Measurements from ENCODE around the gene ANKRD34A.
"Not testable (repeated sequence)": the region's sequence is repeated elsewhere in the genome, so short reads cannot be mapped to it uniquely, and the experiment has no call there.

Gene ANKRD34A

DNA sequence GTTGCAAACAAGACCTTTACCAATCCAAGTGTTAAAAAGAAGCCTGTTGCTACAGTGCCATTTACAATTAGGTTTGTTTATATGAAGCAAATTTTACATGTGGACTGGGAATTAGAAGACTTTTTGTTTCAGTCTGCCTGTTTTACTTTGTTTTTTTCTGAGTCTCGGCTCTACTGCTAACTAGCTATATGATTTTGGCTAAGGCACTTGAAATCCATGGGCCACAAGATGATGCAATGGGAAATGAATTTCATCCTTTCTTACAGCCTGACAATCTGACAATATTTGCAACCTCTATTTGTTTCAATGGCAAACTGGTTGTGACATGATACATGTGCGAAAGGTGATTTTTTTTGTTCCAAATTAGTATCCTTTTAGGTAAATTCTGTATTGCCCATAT is 42.1 kb downstream of the ANKRD34A start:
- H4K91ac ChIP-seq (ENCODE audit: low read depth, low read length, poor library complexity), result no peak overlapping the region
- peaks cover 5% of the 10 kb centered on the region for H3K79me1 ChIP-seq (ENCODE audit: low read depth, low read length)
- no CpG with 5 or more reads among the region's 2 CpGs for WGBS, 2 donors (ENCODE audit: extremely low coverage in 2 of 2, insufficient read length in 2 of 2, insufficient replicate concordance in 1 of 2)
- H3K36me3 ChIP-seq (replicated peaks in 1 of 2; ENCODE audit: control insufficient read depth in 2 of 2, insufficient read depth in 2 of 2, low read length in 2 of 2), result peaks cover 7 to 48% of the 10 kb centered on the region in 2 donors
- no peak overlapping the region for H2BK12ac ChIP-seq (ENCODE audit: low read length)
- H2AK5ac ChIP-seq (ENCODE audit: low read depth, low read length), result no peak overlapping the region
- no peak overlapping the region for H3K23ac ChIP-seq (ENCODE audit: low read depth, low read length, poor library complexity)
- H3K9ac ChIP-seq (ENCODE audit: low read depth, low read length, poor library complexity), result no peak overlapping the region
- H3K9me3 ChIP-seq (replicated peaks in 1 of 2; ENCODE audit: control insufficient read depth in 2 of 2, insufficient read depth in 1 of 2, low read depth in 1 of 2, low read length in 2 of 2), result no peaks in the 10 kb centered on the region
- no peaks in the 10 kb centered on the region for H3K27me3 ChIP-seq (ENCODE audit: control insufficient read depth in 3 of 3, insufficient read depth in 3 of 3, low read depth in 1 of 3, low read length in 3 of 3)
- no peak overlapping the region for H3K27ac ChIP-seq (replicated peaks; ENCODE audit: low read length)
- no peak overlapping the region for H3K4me2 ChIP-seq (ENCODE audit: insufficient read depth, low read length, poor library complexity, severe bottlenecking)
- no peak overlapping the region for H2AFZ ChIP-seq (ENCODE audit: low read length)
- H2BK120ac ChIP-seq (ENCODE audit: low read depth, low read length), result no peak overlapping the region
- H3K14ac ChIP-seq (ENCODE audit: low read length), result no peak overlapping the region
- H4K8ac ChIP-seq (ENCODE audit: low read depth, low read length), result no peak overlapping the region
- peaks cover 7 to 12% of the 10 kb centered on the region in 2 donors for H3K4me1 ChIP-seq (ENCODE audit: control insufficient read depth in 2 of 2, insufficient read depth in 1 of 2, low read depth in 1 of 2, low read length in 2 of 2)
- no peak overlapping the region for H3K4ac ChIP-seq (ENCODE audit: low read length)
- H2BK15ac ChIP-seq (ENCODE audit: low read length), result no peak overlapping the region
- H2BK5ac ChIP-seq (ENCODE audit: low read length), result no peak overlapping the region
- no peak for DNase-seq (ENCODE audit: low spot score)
- H3K4me3 ChIP-seq (ENCODE audit: low read length in 2 of 2), result no peak overlapping the region
- H3K18ac ChIP-seq (ENCODE audit: low read length), result no peak overlapping the region

DNA sequence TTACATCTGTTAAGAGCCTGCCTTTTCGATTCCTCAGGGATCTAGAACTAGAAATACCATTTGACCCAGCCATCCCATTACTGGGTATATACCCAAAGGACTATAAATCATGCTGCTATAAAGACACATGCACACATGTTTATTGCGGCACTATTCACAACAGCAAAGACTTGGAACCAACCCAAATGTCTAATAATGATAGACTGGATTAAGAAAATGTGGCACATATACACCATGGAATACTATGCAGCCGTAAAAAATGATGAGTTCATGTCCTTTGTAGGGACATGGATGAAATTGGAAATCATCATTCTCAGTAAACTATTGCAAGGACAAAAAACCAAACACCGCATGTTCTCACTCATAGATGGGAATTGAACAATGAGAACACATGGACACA is 44.1 kb downstream of the ANKRD34A start:
- H4K8ac ChIP-seq (ENCODE audit: low read depth, low read length); H3K18ac ChIP-seq (ENCODE audit: low read length); H3K9ac ChIP-seq (ENCODE audit: low read depth, low read length, poor library complexity); H3K14ac ChIP-seq (ENCODE audit: low read length); H2BK15ac ChIP-seq (ENCODE audit: low read length); H2AFZ ChIP-seq (ENCODE audit: low read length); H3K4me3 ChIP-seq (ENCODE audit: low read length in 2 of 2); H3K23ac ChIP-seq (ENCODE audit: low read depth, low read length, poor library complexity); H3K79me1 ChIP-seq (ENCODE audit: low read depth, low read length); H3K4ac ChIP-seq (ENCODE audit: low read length); H3K9me3 ChIP-seq (replicated peaks in 1 of 2; ENCODE audit: control insufficient read depth in 2 of 2, insufficient read depth in 1 of 2, low read depth in 1 of 2, low read length in 2 of 2); DNase-seq (ENCODE audit: low spot score); H3K27ac ChIP-seq (replicated peaks; ENCODE audit: low read length); H3K27me3 ChIP-seq (ENCODE audit: control insufficient read depth in 3 of 3, insufficient read depth in 3 of 3, low read depth in 1 of 3, low read length in 3 of 3); H2BK120ac ChIP-seq (ENCODE audit: low read depth, low read length); H2BK12ac ChIP-seq (ENCODE audit: low read length); H2BK5ac ChIP-seq (ENCODE audit: low read length); H4K91ac ChIP-seq (ENCODE audit: low read depth, low read length, poor library complexity); H2AK5ac ChIP-seq (ENCODE audit: low read depth, low read length); H3K4me2 ChIP-seq (ENCODE audit: insufficient read depth, low read length, poor library complexity, severe bottlenecking): not testable (repeated sequence)
- no CpG with 5 or more reads among the region's 4 CpGs for WGBS, 2 donors (ENCODE audit: extremely low coverage in 2 of 2, insufficient read length in 2 of 2, insufficient replicate concordance in 1 of 2)
- peaks cover 2 to 11% of the 10 kb centered on the region in 2 donors for H3K4me1 ChIP-seq (ENCODE audit: control insufficient read depth in 2 of 2, insufficient read depth in 1 of 2, low read depth in 1 of 2, low read length in 2 of 2)
- peaks cover 0 to 49% of the 10 kb centered on the region in 2 donors for H3K36me3 ChIP-seq (replicated peaks in 1 of 2; ENCODE audit: control insufficient read depth in 2 of 2, insufficient read depth in 2 of 2, low read length in 2 of 2)

DNA sequence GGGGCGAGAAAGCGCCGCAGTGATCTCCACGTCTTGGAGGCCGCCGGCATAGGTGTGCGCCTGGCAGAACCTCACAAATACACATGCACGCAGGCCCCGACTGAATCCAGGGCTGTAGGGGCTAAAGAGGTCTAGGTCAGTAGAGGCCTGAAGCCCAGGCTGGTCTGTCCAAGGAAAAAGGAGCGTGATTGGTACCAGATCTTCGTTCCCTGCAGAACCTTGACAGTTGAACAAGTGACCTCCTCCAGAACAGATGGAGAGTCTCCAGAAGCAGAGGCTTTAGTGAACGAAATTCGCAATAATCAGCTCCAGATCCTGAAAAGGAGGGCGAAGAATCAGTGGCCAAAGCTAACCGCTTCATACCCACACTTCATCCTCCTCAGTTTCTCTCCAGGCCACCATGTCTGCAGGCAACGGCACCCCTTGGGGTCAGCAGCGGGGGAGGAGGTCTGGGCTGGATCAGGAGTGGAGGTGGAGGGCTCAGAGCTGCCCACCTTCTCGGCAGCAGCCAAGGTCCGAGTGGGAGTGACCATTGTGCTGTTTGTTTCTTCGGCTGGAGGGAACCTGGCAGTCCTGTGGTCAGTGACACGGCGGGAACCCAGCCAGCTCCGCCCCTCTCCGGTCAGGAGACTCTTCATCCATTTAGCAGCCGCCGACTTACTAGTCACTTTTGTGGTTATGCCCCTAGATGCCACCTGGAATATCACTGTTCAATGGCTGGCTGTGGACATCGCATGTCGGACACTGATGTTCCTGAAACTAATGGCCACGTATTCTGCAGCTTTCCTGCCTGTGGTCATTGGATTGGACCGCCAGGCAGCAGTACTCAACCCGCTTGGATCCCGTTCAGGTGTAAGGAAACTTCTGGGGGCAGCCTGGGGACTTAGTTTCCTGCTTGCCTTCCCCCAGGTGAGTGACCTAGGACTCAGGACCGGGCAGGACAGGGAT is 45.1 kb downstream of the ANKRD34A start:
- Histone ChIP-seq H3K4ac (ENCODE audit: low read length) (no peak overlapping the region), H3K18ac (ENCODE audit: low read length) (peak overlapping the region; percentile 79), H3K14ac (ENCODE audit: low read length) (no peak overlapping the region), H3K27ac (replicated peaks; ENCODE audit: low read length) (no peak overlapping the region), H2AFZ (ENCODE audit: low read length) (peak overlapping the region; percentile 91), H3K4me1 (ENCODE audit: control insufficient read depth in 2 of 2, insufficient read depth in 1 of 2, low read depth in 1 of 2, low read length in 2 of 2) (peaks cover 2 to 11% of the 10 kb centered on the region in 2 donors), H2BK15ac (ENCODE audit: low read length) (no peak overlapping the region), H3K36me3 (replicated peaks in 1 of 2; ENCODE audit: control insufficient read depth in 2 of 2, insufficient read depth in 2 of 2, low read length in 2 of 2) (peaks cover 0 to 54% of the 10 kb centered on the region in 2 donors), H4K8ac (ENCODE audit: low read depth, low read length) (no peak overlapping the region), H3K23ac (ENCODE audit: low read depth, low read length, poor library complexity) (no peak overlapping the region), H3K4me3 (ENCODE audit: low read length in 2 of 2) (peak overlapping the region; percentile 68 to 91), H4K91ac (ENCODE audit: low read depth, low read length, poor library complexity) (no peak overlapping the region), H3K4me2 (ENCODE audit: insufficient read depth, low read length, poor library complexity, severe bottlenecking) (peak overlapping the region; percentile 89), H2BK120ac (ENCODE audit: low read depth, low read length) (no peak overlapping the region), H2BK12ac (ENCODE audit: low read length) (no peak overlapping the region), H3K79me1 (ENCODE audit: low read depth, low read length) (no peaks in the 10 kb centered on the region), H3K9ac (ENCODE audit: low read depth, low read length, poor library complexity) (peak overlapping the region; percentile 73), H2AK5ac (ENCODE audit: low read depth, low read length) (no peak overlapping the region), H3K27me3 (ENCODE audit: control insufficient read depth in 3 of 3, insufficient read depth in 3 of 3, low read depth in 1 of 3, low read length in 3 of 3) (no peaks in the 10 kb centered on the region), H2BK5ac (ENCODE audit: low read length) (peak overlapping the region; percentile 29), H3K9me3 (replicated peaks in 1 of 2; ENCODE audit: control insufficient read depth in 2 of 2, insufficient read depth in 1 of 2, low read depth in 1 of 2, low read length in 2 of 2) (no peaks in the 10 kb centered on the region)
- no CpG with 5 or more reads among the region's 33 CpGs for whole genome bisulfite sequencing, 2 donors (ENCODE audit: extremely low coverage in 2 of 2, insufficient read length in 2 of 2, insufficient replicate concordance in 1 of 2)
- peak; percentile 17 for DNase-seq (ENCODE audit: low spot score)

All from neuronal stem cell (in vitro differentiated cells).